IMR-90 (cell line): Measurements from ENCODE around the gene SDK1.

Experiments
- MAFK ChIP-seq: IDR thresholded peaks from 2 replicates; pipeline ENCODE4 v1.6.1; 2012; ENCODE audit warnings: low read depth, low read length, improper control_type of control experiment
- MXI1 ChIP-seq: IDR thresholded peaks from 2 replicates; pipeline ENCODE4 v1.6.1; 2012; ENCODE audit warnings: low read depth, mild to moderate bottlenecking, low read length, moderate library complexity, borderline replicate concordance
- RAD21 ChIP-seq: IDR thresholded peaks from 2 replicates; pipeline ENCODE4 v1.6.1; 2012; ENCODE audit warnings: low read length, improper control_type of control experiment
- TF ChIP-seq, protein P1 (sequence below): fragments of 150-350 bp; IDR thresholded peaks from 2 replicates; pipeline ENCODE4 v1.6.1; 2016; ENCODE audit warnings: low read depth, mild to moderate bottlenecking, low read length, moderate library complexity, borderline replicate concordance
- TF ChIP-seq, protein P2 (sequence below): conservative IDR thresholded peaks from 2 replicates; pipeline ENCODE4 v1.5.1; 2012; ENCODE audit warnings: mild to moderate bottlenecking, low read depth, low read length, improper control_type of control experiment

DNA sequence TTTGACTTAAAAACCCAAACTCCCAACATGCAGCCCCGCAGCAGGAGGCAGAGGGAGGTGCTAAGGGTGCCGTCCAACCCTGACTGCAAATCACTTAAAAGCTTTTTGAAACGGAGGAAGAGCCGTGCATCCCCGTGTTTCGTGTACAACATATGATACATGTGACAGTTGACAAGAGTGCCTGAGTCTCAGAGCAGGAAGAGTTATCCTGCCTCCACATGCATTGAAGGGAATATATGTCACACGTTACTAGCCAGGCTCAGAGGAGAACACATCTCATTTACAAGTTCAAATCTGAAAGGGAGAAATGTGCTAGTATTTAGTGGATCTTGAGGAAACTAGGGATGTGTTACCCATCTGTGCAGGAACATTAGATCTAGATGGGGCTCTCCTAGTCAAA lies 69.9 kb downstream of the SDK1 start:
- TF ChIP-seq RAD21, result no peak
- TF ChIP-seq, protein P1, sequence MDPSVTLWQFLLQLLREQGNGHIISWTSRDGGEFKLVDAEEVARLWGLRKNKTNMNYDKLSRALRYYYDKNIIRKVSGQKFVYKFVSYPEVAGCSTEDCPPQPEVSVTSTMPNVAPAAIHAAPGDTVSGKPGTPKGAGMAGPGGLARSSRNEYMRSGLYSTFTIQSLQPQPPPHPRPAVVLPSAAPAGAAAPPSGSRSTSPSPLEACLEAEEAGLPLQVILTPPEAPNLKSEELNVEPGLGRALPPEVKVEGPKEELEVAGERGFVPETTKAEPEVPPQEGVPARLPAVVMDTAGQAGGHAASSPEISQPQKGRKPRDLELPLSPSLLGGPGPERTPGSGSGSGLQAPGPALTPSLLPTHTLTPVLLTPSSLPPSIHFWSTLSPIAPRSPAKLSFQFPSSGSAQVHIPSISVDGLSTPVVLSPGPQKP, result no peak
- TF ChIP-seq, protein P2, sequence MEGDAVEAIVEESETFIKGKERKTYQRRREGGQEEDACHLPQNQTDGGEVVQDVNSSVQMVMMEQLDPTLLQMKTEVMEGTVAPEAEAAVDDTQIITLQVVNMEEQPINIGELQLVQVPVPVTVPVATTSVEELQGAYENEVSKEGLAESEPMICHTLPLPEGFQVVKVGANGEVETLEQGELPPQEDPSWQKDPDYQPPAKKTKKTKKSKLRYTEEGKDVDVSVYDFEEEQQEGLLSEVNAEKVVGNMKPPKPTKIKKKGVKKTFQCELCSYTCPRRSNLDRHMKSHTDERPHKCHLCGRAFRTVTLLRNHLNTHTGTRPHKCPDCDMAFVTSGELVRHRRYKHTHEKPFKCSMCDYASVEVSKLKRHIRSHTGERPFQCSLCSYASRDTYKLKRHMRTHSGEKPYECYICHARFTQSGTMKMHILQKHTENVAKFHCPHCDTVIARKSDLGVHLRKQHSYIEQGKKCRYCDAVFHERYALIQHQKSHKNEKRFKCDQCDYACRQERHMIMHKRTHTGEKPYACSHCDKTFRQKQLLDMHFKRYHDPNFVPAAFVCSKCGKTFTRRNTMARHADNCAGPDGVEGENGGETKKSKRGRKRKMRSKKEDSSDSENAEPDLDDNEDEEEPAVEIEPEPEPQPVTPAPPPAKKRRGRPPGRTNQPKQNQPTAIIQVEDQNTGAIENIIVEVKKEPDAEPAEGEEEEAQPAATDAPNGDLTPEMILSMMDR, result no peak
- no peak for TF ChIP-seq MXI1
- TF ChIP-seq MAFK, result no peak
